GM12891 (cell line): Measurements from ENCODE around the gene PES1.

Source experiments
- PAX5 ChIP-seq: IDR thresholded peaks from 2 replicates; pipeline ENCODE4 v1.6.1; 2011; ENCODE audit warnings: low read length, moderate library complexity, mild to moderate bottlenecking; ENCODE audit not compliant: insufficient read depth, severe bottlenecking
- POLR2A ChIP-seq: IDR thresholded peaks from 2 replicates; pipeline ENCODE4 v1.6.1; 2011; ENCODE audit warnings: low read depth, low read length, control low read depth
- POLR2AphosphoS5 ChIP-seq: IDR thresholded peaks from 2 replicates; pipeline ENCODE4 v1.6.1; 2011; ENCODE audit warnings: low read depth, low read length, control low read depth
- POU2F2 ChIP-seq: IDR thresholded peaks from 2 replicates; pipeline ENCODE4 v1.6.1; 2011; ENCODE audit warnings: low read depth, mild to moderate bottlenecking, control low read depth, low read length, moderate library complexity
- SPI1 ChIP-seq: IDR thresholded peaks from 2 replicates; pipeline ENCODE4 v1.6.1; 2011; ENCODE audit warnings: low read depth, low read length, control low read depth
- TAF1 ChIP-seq: IDR thresholded peaks from 2 replicates; pipeline ENCODE4 v1.6.1; 2011; ENCODE audit warnings: low read depth, low read length, control low read depth

GRCh38 chr22:30559889-30560288 lies 31.8 kb downstream of the PES1 start:
- TF ChIP-seq POLR2AphosphoS5 (no peak), POLR2A (no peak), POU2F2 (no peak), TAF1 (no peak), SPI1 (no peak), PAX5 (no peak)
